Measurements from ENCODE around the gene SULT2B1. TPM values are rescaled to one million over a fixed set of nuclear protein-coding genes. Genes with fewer than 3 reads are reported as not detected.

SULT2B1 gene
- total and polyA plus RNA-seq, 4 experiments from 2014 or later = 0.13 TPM; not detected in 3

DNA sequence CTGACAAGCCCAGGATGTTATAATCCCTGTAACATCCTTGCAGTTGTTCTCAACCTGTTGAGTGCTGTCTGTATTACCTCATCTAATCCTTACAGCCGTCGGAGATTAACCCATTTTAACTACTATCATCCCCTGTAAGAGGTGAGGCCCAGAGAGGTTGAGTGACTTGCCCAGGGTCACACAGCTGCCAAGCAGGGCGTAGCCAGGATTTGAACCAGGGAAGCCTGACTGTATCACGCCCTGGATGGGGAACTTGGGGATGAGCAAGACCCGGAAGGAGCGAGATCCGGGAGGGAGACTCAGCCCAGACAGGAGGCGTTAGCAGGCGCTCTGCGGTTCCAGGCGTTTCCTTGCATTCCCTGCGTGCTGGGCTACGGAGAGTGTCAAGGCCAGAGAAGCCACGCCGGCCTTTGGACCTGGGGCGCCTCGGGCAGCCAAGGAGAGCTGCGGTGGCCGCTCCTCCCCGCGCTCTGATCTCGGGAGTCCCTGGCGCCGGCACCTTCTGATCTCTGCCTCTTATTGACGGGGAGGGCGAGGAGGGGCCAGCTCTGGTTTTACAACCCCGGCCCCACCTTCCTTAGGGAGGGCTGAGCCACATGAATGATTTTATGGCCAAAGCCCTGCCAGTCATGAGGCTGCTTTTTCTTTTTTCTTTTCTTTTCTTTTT is 6.2 kb downstream of the SULT2B1 start:
- Histone ChIP-seq H3K27ac (ENCODE audit: low read depth, low read length) (no peak overlapping the region), H3K9me3 (ENCODE audit: control insufficient read depth in 1 of 2, low read length in 2 of 2) (no peaks in the 10 kb centered on the region), H3K4me1 (ENCODE audit: insufficient read depth, low read length) (no peaks in the 10 kb centered on the region), H3K4me3 (ENCODE audit: low read length in 2 of 2) (no peak overlapping the region), H3K36me3 (ENCODE audit: insufficient read depth, low read length) (no peaks in the 10 kb centered on the region), H3K27me3 (ENCODE audit: insufficient read depth, low read length) (no peaks in the 10 kb centered on the region)
- Mint-ChIP-seq H3K27ac (no peak overlapping the region), H3K9me3 (no peaks in the 10 kb centered on the region), H3K4me3 (peak overlapping the region in 1 of 8 donors; percentile 54), H3K27me3 (peaks cover 2 to 4% of the 10 kb centered on the region in 2 donors), H3K4me1 (peaks cover 0 to 4% (median under 1%) of the 10 kb centered on the region in 4 donors), H3K36me3 (no peaks in the 10 kb centered on the region)
- no peak for DNase-seq
- ChIA-PET POLR2A (ENCODE audit: partially characterized antibody) (no interaction called here), CTCF (ENCODE audit: partially characterized antibody) (no interaction called here)
- intact Hi-C loops (cut with micrococcal nuclease) = no loop called here

DNA sequence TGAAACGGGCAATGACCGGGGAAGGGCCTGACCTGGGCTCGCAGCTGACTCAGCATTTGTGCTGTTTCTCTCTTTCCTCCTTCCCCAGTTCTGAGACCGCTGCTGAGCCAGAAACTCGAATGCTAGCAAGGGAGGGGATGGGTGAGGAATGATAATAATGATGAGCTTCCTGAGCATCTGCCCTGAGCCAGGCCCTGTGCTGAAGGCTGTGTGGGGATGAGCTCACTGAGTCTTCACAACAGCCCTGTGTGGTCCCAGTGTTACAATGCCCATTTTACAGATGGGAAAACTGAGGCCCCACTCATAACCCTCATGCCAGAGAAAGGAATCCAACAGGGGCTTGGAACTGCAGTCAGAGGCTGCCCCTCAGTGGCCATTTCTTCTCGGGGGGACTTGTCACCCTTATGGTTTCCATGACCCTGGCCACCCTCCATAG is 8.1 kb downstream of the SULT2B1 start:
- DNase-seq = no peak
- CTCF ChIA-PET (ENCODE audit: partially characterized antibody) = interaction anchor here (0.9 kb wide), 1 partner anchor 53 kb away, joined by 4 read pairs; no protein-coding TSS in a partner anchor
- H3K4me3 Mint-ChIP-seq = no peak overlapping the region
- intact Hi-C loops (cut with micrococcal nuclease) = no loop called here
- H3K4me1 ChIP-seq (ENCODE audit: insufficient read depth, low read length) = no peaks in the 10 kb centered on the region
- H3K4me3 ChIP-seq (ENCODE audit: low read length in 2 of 2) = no peak overlapping the region
- H3K27me3 ChIP-seq (ENCODE audit: insufficient read depth, low read length) = no peaks in the 10 kb centered on the region
- H3K9me3 ChIP-seq (ENCODE audit: control insufficient read depth in 1 of 2, low read length in 2 of 2) = no peaks in the 10 kb centered on the region
- peaks cover 0 to 4% (median under 1%) of the 10 kb centered on the region in 4 donors for H3K4me1 Mint-ChIP-seq
- POLR2A ChIA-PET (ENCODE audit: partially characterized antibody) = no interaction called here
- no peak overlapping the region for H3K27ac ChIP-seq (ENCODE audit: low read depth, low read length)
- H3K27ac Mint-ChIP-seq = no peak overlapping the region
- H3K36me3 ChIP-seq (ENCODE audit: insufficient read depth, low read length) = no peaks in the 10 kb centered on the region
- no peaks in the 10 kb centered on the region for H3K9me3 Mint-ChIP-seq
- H3K36me3 Mint-ChIP-seq = no peaks in the 10 kb centered on the region
- peaks cover 0 to 4% of the 10 kb centered on the region in 2 donors for H3K27me3 Mint-ChIP-seq

DNA sequence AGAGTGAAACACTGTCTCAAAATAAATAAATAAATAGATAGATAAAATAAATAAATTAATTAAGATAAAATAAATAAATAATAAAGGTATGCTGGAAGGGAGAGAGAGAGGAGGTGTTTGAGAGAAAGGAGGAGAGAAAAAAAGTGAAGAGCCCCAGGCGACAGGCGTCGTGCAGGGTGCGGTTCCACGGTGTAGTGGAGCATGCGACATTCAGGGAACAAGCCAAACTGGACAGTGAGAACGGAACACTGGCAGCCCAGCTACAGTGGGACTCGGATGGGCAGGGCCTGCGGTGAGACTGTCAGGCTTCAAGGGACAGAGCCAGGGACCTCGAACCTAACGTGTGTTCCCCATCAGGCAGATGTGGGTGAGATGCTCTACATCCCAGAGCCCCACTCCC is 9.4 kb downstream of the SULT2B1 start:
- CTCF ChIA-PET (ENCODE audit: partially characterized antibody) = no interaction called here
- Histone ChIP-seq H3K4me3 (ENCODE audit: low read length in 2 of 2) (no peak overlapping the region), H3K36me3 (ENCODE audit: insufficient read depth, low read length) (no peaks in the 10 kb centered on the region), H3K27ac (ENCODE audit: low read depth, low read length) (no peak overlapping the region), H3K27me3 (ENCODE audit: insufficient read depth, low read length) (no peaks in the 10 kb centered on the region), H3K4me1 (ENCODE audit: insufficient read depth, low read length) (no peaks in the 10 kb centered on the region), H3K9me3 (ENCODE audit: control insufficient read depth in 1 of 2, low read length in 2 of 2) (no peaks in the 10 kb centered on the region)
- Mint-ChIP-seq H3K27ac (no peak overlapping the region), H3K4me1 (peaks cover 0 to 4% (median under 1%) of the 10 kb centered on the region in 4 donors), H3K4me3 (no peak overlapping the region), H3K9me3 (no peaks in the 10 kb centered on the region), H3K36me3 (no peaks in the 10 kb centered on the region), H3K27me3 (peaks cover 0 to 4% of the 10 kb centered on the region in 2 donors)
- POLR2A ChIA-PET (ENCODE audit: partially characterized antibody) = no interaction called here
- DNase-seq = no peak
- intact Hi-C loops (cut with micrococcal nuclease) = no loop called here

DNA sequence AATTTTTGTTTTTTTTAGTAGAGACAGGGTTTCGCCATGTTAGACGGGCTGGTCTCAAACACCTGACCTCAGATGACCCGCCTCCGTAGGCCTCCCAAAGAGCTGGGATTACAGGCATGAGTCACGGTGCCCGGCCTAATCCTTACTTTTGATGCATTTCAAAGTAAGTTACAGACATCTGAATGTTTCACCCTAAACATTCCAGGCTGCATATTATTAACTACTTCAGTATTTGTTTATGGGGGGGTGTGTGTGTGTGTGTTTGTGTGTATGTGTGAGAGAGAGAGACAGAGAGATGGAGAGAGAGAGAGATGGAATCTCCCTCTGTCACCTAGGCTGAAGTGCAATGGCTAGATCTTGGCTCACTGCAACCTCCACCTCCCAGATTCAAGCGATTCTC is 13.1 kb downstream of the SULT2B1 start:
- H3K27me3 ChIP-seq (ENCODE audit: insufficient read depth, low read length) = no peaks in the 10 kb centered on the region
- no peak overlapping the region for H3K4me3 ChIP-seq (ENCODE audit: low read length in 2 of 2)
- peaks cover 0 to 1% of the 10 kb centered on the region in 2 donors for H3K27me3 Mint-ChIP-seq
- no peaks in the 10 kb centered on the region for H3K36me3 ChIP-seq (ENCODE audit: insufficient read depth, low read length)
- no peak overlapping the region for H3K27ac Mint-ChIP-seq
- H3K4me1 Mint-ChIP-seq = no peaks in the 10 kb centered on the region
- POLR2A ChIA-PET (ENCODE audit: partially characterized antibody) = no interaction called here
- no peak for DNase-seq
- CTCF ChIA-PET (ENCODE audit: partially characterized antibody) = no interaction called here
- no peaks in the 10 kb centered on the region for H3K9me3 Mint-ChIP-seq
- no peaks in the 10 kb centered on the region for H3K4me1 ChIP-seq (ENCODE audit: insufficient read depth, low read length)
- H3K36me3 Mint-ChIP-seq = no peaks in the 10 kb centered on the region
- no peaks in the 10 kb centered on the region for H3K9me3 ChIP-seq (ENCODE audit: control insufficient read depth in 1 of 2, low read length in 2 of 2)
- intact Hi-C loops (cut with micrococcal nuclease) = no loop called here
- H3K27ac ChIP-seq (ENCODE audit: low read depth, low read length) = no peak overlapping the region
- no peak overlapping the region for H3K4me3 Mint-ChIP-seq

DNA sequence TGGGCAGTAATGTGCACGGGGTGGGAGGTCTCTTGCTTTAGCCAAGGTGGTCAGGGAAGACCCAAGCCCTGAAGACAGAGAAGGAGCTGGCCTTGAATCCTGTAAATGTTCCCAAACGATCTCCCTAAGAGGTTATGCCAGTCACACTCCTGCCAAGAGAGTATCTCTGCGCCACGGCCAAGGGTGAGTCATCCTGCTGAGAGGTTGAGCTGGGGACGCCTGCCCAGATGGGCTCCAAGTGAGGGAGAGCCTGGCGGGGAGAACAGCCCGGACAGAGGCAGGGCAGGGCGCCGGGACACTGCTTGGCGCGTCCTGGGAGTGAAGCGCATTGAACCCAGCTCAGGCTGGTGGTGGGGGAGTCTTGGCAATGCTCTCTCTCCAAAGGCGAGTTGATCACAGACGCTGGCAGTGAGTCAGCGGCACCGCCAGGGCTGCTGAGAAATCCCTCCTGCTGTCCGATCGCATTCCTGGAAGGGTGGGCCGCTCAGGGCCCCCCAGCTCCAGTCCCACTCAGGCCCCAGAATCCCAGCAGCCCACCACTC is 16.4 kb downstream of the SULT2B1 start:
- CTCF ChIA-PET (ENCODE audit: partially characterized antibody) = no interaction called here
- H3K4me1 ChIP-seq (ENCODE audit: insufficient read depth, low read length) = no peaks in the 10 kb centered on the region
- no peaks in the 10 kb centered on the region for H3K36me3 ChIP-seq (ENCODE audit: insufficient read depth, low read length)
- no peak overlapping the region for H3K4me3 ChIP-seq (ENCODE audit: low read length in 2 of 2)
- intact Hi-C loops (cut with micrococcal nuclease) = no loop called here
- no peaks in the 10 kb centered on the region for H3K36me3 Mint-ChIP-seq
- no peak for DNase-seq
- H3K4me3 Mint-ChIP-seq = no peak overlapping the region
- H3K27ac Mint-ChIP-seq = no peak overlapping the region
- H3K9me3 ChIP-seq (ENCODE audit: control insufficient read depth in 1 of 2, low read length in 2 of 2) = no peaks in the 10 kb centered on the region
- no peaks in the 10 kb centered on the region for H3K9me3 Mint-ChIP-seq
- H3K4me1 Mint-ChIP-seq = peaks cover 0 to 2% (median 0%) of the 10 kb centered on the region in 4 donors
- H3K27me3 ChIP-seq (ENCODE audit: insufficient read depth, low read length) = no peaks in the 10 kb centered on the region
- H3K27me3 Mint-ChIP-seq = peaks cover 0 to 1% of the 10 kb centered on the region in 2 donors
- POLR2A ChIA-PET (ENCODE audit: partially characterized antibody) = no interaction called here
- H3K27ac ChIP-seq (ENCODE audit: low read depth, low read length) = no peak overlapping the region

DNA sequence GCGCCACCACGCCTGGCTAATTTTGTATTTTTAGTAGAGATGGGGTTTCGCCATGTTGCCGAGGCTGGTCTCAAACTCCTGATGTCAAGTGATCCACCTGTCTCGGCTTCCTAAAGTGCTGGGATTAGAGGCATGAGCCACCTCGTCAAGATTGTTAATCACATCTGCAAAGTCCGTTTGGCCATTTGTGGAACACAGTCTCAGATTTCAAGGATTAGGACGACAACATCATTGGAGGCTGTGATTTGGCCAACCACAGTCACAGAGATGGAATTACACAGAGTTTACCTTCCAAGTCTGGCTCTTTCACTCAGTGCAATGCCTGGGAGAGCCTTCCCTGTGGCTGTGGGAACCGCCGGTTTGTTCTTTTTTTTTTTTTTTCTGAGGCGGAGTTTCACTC is 17.8 kb downstream of the SULT2B1 start:
- Histone ChIP-seq H3K27me3 (ENCODE audit: insufficient read depth, low read length) (no peaks in the 10 kb centered on the region), H3K27ac (ENCODE audit: low read depth, low read length) (no peak overlapping the region), H3K9me3 (ENCODE audit: control insufficient read depth in 1 of 2, low read length in 2 of 2) (no peaks in the 10 kb centered on the region), H3K4me3 (ENCODE audit: low read length in 2 of 2) (no peak overlapping the region), H3K4me1 (ENCODE audit: insufficient read depth, low read length) (peaks cover 5% of the 10 kb centered on the region), H3K36me3 (ENCODE audit: insufficient read depth, low read length) (no peaks in the 10 kb centered on the region)
- peaks cover 0 to 4% (median 0%) of the 10 kb centered on the region in 4 donors for H3K4me1 Mint-ChIP-seq
- no peak for DNase-seq
- no peaks in the 10 kb centered on the region for H3K9me3 Mint-ChIP-seq
- ChIA-PET CTCF (ENCODE audit: partially characterized antibody) (no interaction called here), POLR2A (ENCODE audit: partially characterized antibody) (no interaction called here)
- H3K27ac Mint-ChIP-seq = no peak overlapping the region
- no peak overlapping the region for H3K4me3 Mint-ChIP-seq
- intact Hi-C loops (cut with micrococcal nuclease) = no loop called here
- H3K27me3 Mint-ChIP-seq = peaks cover 0 to 1% of the 10 kb centered on the region in 2 donors
- H3K36me3 Mint-ChIP-seq = no peaks in the 10 kb centered on the region

DNA sequence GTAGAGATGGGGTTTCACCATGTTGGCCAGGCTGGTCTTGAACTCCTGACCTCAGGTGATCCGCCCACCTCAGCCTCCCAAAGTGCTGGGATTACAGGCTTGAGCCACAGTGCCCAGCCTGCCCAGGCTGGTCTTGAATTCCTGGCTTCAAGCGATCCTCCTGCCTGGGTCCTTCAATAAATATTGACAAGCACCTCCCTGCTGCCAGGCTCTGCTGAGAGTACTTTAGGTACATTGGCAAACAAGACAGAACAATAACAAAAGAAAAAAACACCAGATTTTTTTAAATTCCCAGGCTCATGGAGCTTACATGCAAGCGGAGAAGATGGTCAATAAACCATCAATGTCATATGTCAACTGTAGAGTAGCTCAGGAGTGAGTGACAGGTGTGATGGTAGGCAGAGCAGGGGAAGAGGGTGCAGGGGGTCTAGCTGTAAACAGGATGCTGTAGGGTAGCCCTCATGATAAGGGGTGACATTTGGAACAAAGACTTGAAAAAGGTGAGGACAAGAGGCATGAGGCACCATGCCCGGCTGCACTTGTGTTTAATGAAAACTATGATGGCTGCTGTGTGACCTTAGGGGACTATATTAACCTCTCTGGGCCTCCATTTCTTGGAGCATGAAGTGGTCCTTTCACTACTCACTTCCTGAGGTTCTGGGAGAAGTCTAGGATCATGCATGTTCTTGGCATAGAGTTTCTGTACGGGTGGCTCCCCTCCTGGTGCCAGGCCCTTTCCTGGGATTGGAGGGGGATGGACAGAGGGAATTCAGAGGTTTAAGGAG is 19.6 kb downstream of the SULT2B1 start:
- H3K27me3 ChIP-seq (ENCODE audit: insufficient read depth, low read length) = no peaks in the 10 kb centered on the region
- H3K36me3 Mint-ChIP-seq = no peaks in the 10 kb centered on the region
- H3K36me3 ChIP-seq (ENCODE audit: insufficient read depth, low read length) = no peaks in the 10 kb centered on the region
- peaks cover 0 to 4% (median 0%) of the 10 kb centered on the region in 4 donors for H3K4me1 Mint-ChIP-seq
- peaks cover 5% of the 10 kb centered on the region for H3K4me1 ChIP-seq (ENCODE audit: insufficient read depth, low read length)
- DNase-seq = no peak
- no peak overlapping the region for H3K4me3 Mint-ChIP-seq
- no peaks in the 10 kb centered on the region for H3K9me3 ChIP-seq (ENCODE audit: control insufficient read depth in 1 of 2, low read length in 2 of 2)
- peak overlapping the region in 3 of 7 donors; percentile 42 to 77 (median 50) for H3K27ac Mint-ChIP-seq
- peaks cover 0 to 1% of the 10 kb centered on the region in 2 donors for H3K27me3 Mint-ChIP-seq
- intact Hi-C loops (cut with micrococcal nuclease) = no loop called here
- POLR2A ChIA-PET (ENCODE audit: partially characterized antibody) = no interaction called here
- CTCF ChIA-PET (ENCODE audit: partially characterized antibody) = interaction anchor here (1.1 kb wide), 1 partner anchor 17 kb away, joined by 3 read pairs; no protein-coding TSS in a partner anchor
- H3K9me3 Mint-ChIP-seq = no peaks in the 10 kb centered on the region
- H3K27ac ChIP-seq (ENCODE audit: low read depth, low read length) = no peak overlapping the region
- H3K4me3 ChIP-seq (ENCODE audit: low read length in 2 of 2) = no peak overlapping the region
